H1 (cell line): Measurements from ENCODE around the gene ANK3. TPM values are rescaled to one million over a fixed set of nuclear protein-coding genes. Genes with fewer than 3 reads are reported as not detected.

ENCODE experiments used
- ZNF274 ChIP-seq: IDR thresholded peaks from 2 replicates; pipeline ENCODE4 v1.7.0; 2012; ENCODE audit warnings: low read length, borderline replicate concordance; ENCODE audit errors: extremely low read depth
- polyA plus RNA-seq, 7 experiments: library from polyadenylated mRNA; depleted of rRNA in 3 of 7; stranded (reverse) in 5 of 7; unstranded in 2 of 7; fragments of >200 nt in 5 of 7; fragments of 200-250 nt in 2 of 7; gene quantifications; 1 replicate in 5 of 7; 2 replicates in 1 of 7; 4 replicates in 1 of 7; pipeline versions ENCODE4 v1.2.1 to v1.2.3, GENCODE V29; 2011 to 2013; ENCODE audit warnings: missing spikeins in 2 of 7, mixed read lengths in 2 of 7
- total RNA-seq: library from RNA; stranded (reverse); fragmentation: NEBNext Ultra II Directional; extraction: Animal tissue kit (Norgen Biotek cat#: 25700); gene quantifications from 2 replicates; pipeline ENCODE4 v1.2.1, GENCODE V29; 2021

ANK3 gene
- total and polyA plus RNA-seq, 2 of the 8 experiments (the other 6 are each of a cell fraction or from before 2014, with no cell fraction given) = 18.1 to 67.9 TPM

DNA sequence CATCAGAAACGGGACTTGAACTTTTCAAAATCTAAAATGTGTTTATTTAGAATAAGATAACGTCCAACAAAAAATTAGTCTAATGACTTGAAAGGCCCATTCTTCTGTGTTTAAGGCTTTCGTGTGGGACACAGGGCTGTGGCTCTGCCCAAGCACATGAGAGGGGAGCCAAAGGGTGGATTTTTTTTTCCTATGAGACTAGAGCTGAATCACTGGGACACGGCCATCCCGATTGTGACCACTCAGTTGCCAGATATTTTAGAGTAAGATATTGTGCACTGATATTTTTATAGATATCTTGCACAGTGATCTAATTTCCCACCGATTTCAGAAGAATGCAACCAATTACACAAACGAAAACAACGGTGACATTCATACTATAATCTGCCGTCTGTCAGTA lies 99.9 kb downstream of the ANK3 start (continued):
- no peak for TF ChIP-seq ZNF274
